ENCODE measurements around the gene GNAT3.

The GNAT3 gene

GRCh38 chr7:80548840-80549530 is 37.1 kb upstream of the GNAT3 start:
- Histone ChIP-seq H3K4ac (ENCODE audit: low read depth, low read length) (no peak overlapping the region), H3K9me3 (ENCODE audit: insufficient read depth, low read depth, low read length) (peaks cover 4% of the 10 kb centered on the region)

GRCh38 chr7:80542398-80542797 is 30.5 kb upstream of the GNAT3 start:
- no peak overlapping the region for H2AFZ ChIP-seq (ENCODE audit: insufficient read depth, low read length, poor library complexity)
- H4K91ac ChIP-seq (ENCODE audit: low read depth, low read length), result no peak overlapping the region
- H3K9ac ChIP-seq (ENCODE audit: low read length), result no peak overlapping the region
- peak in 1 of 2 donors; percentile 75 for DNase-seq
- H2BK5ac ChIP-seq (ENCODE audit: low read depth, low read length, poor library complexity), result no peak overlapping the region
- no peaks in the 10 kb centered on the region for H3K27me3 ChIP-seq (ENCODE audit: insufficient read depth, low read length)
- no peak overlapping the region for H2BK120ac ChIP-seq (ENCODE audit: insufficient read depth, low read length, poor library complexity)
- H3K79me2 ChIP-seq (ENCODE audit: control insufficient read depth, insufficient read depth, low read length, poor library complexity), result no peaks in the 10 kb centered on the region
- H3K4me3 ChIP-seq (ENCODE audit: low read depth, low read length), result no peak overlapping the region
- peaks cover 4% of the 10 kb centered on the region for H3K9me3 ChIP-seq (ENCODE audit: insufficient read depth, low read depth, low read length)
- no peak overlapping the region for H4K12ac ChIP-seq (ENCODE audit: low read depth, low read length)
- no peak overlapping the region for H3K14ac ChIP-seq (ENCODE audit: low read length)
- no peaks in the 10 kb centered on the region for H3K79me1 ChIP-seq (ENCODE audit: low read length)
- H3K27ac ChIP-seq (ENCODE audit: low read depth, low read length), result no peak overlapping the region
- H3K18ac ChIP-seq (ENCODE audit: low read length), result no peak overlapping the region
- H4K8ac ChIP-seq (ENCODE audit: low read depth, low read length), result no peak overlapping the region
- no peak overlapping the region for H3K4ac ChIP-seq (ENCODE audit: low read depth, low read length)
- no peak overlapping the region for H2BK12ac ChIP-seq (ENCODE audit: low read length)
- no peak overlapping the region for H2AK5ac ChIP-seq (ENCODE audit: low read length)
- peaks cover 0 to 2% of the 10 kb centered on the region in 2 experiments for H3K36me3 ChIP-seq (ENCODE audit: control insufficient read depth in 1 of 2, insufficient read depth in 2 of 2, low read length in 2 of 2)
- no peak overlapping the region for H3K23ac ChIP-seq (ENCODE audit: low read length)
- H3K4me1 ChIP-seq (ENCODE audit: control insufficient read depth in 1 of 2, insufficient read depth in 2 of 2, low read length in 2 of 2), result no peaks in the 10 kb centered on the region
- no CpG with 5 or more reads among the region's 1 CpG for WGBS (ENCODE audit: extremely low coverage, insufficient coverage, insufficient read length)
- no peak overlapping the region for H3K4me2 ChIP-seq (ENCODE audit: low read length)

More at GRCh38 chr7:80548840-80549530, 37.1 kb upstream of the GNAT3 start:
- Histone ChIP-seq H4K91ac (ENCODE audit: low read depth, low read length) (no peak overlapping the region), H3K9ac (ENCODE audit: low read length) (no peak overlapping the region), H3K4me1 (ENCODE audit: control insufficient read depth in 1 of 2, insufficient read depth in 2 of 2, low read length in 2 of 2) (no peaks in the 10 kb centered on the region), H3K14ac (ENCODE audit: low read length) (no peak overlapping the region), H2BK5ac (ENCODE audit: low read depth, low read length, poor library complexity) (no peak overlapping the region), H4K12ac (ENCODE audit: low read depth, low read length) (no peak overlapping the region), H2AFZ (ENCODE audit: insufficient read depth, low read length, poor library complexity) (no peak overlapping the region), H3K23ac (ENCODE audit: low read length) (no peak overlapping the region), H3K36me3 (ENCODE audit: control insufficient read depth in 1 of 2, insufficient read depth in 2 of 2, low read length in 2 of 2) (peaks cover 0 to 2% of the 10 kb centered on the region in 2 experiments), H2BK120ac (ENCODE audit: insufficient read depth, low read length, poor library complexity) (no peak overlapping the region), H3K4me3 (ENCODE audit: low read depth, low read length) (no peak overlapping the region), H3K18ac (ENCODE audit: low read length) (no peak overlapping the region), H3K79me1 (ENCODE audit: low read length) (no peaks in the 10 kb centered on the region), H3K79me2 (ENCODE audit: control insufficient read depth, insufficient read depth, low read length, poor library complexity) (no peaks in the 10 kb centered on the region), H3K27me3 (ENCODE audit: insufficient read depth, low read length) (no peaks in the 10 kb centered on the region), H3K27ac (ENCODE audit: low read depth, low read length) (no peak overlapping the region), H2AK5ac (ENCODE audit: low read length) (no peak overlapping the region), H4K8ac (ENCODE audit: low read depth, low read length) (no peak overlapping the region), H2BK12ac (ENCODE audit: low read length) (no peak overlapping the region), H3K4me2 (ENCODE audit: low read length) (no peak overlapping the region)
- DNase-seq, result no peak

GRCh38 chr7:80540836-80541235 is 29.0 kb upstream of the GNAT3 start:
- Histone ChIP-seq H3K36me3 (ENCODE audit: control insufficient read depth in 1 of 2, insufficient read depth in 2 of 2, low read length in 2 of 2) (peaks cover 0 to 2% of the 10 kb centered on the region in 2 experiments), H3K79me2 (ENCODE audit: control insufficient read depth, insufficient read depth, low read length, poor library complexity) (no peaks in the 10 kb centered on the region), H2BK120ac (ENCODE audit: insufficient read depth, low read length, poor library complexity) (no peak overlapping the region), H3K4me1 (ENCODE audit: control insufficient read depth in 1 of 2, insufficient read depth in 2 of 2, low read length in 2 of 2) (no peaks in the 10 kb centered on the region), H3K4me2 (ENCODE audit: low read length) (no peak overlapping the region), H4K91ac (ENCODE audit: low read depth, low read length) (no peak overlapping the region), H3K18ac (ENCODE audit: low read length) (no peak overlapping the region), H3K27me3 (ENCODE audit: insufficient read depth, low read length) (no peaks in the 10 kb centered on the region), H3K4ac (ENCODE audit: low read depth, low read length) (no peak overlapping the region), H3K79me1 (ENCODE audit: low read length) (no peaks in the 10 kb centered on the region), H3K27ac (ENCODE audit: low read depth, low read length) (no peak overlapping the region), H2AFZ (ENCODE audit: insufficient read depth, low read length, poor library complexity) (no peak overlapping the region), H3K23ac (ENCODE audit: low read length) (no peak overlapping the region), H3K4me3 (ENCODE audit: low read depth, low read length) (no peak overlapping the region), H2BK12ac (ENCODE audit: low read length) (no peak overlapping the region), H3K9me3 (ENCODE audit: insufficient read depth, low read depth, low read length) (peaks cover 4% of the 10 kb centered on the region), H4K8ac (ENCODE audit: low read depth, low read length) (no peak overlapping the region), H2BK5ac (ENCODE audit: low read depth, low read length, poor library complexity) (no peak overlapping the region), H2AK5ac (ENCODE audit: low read length) (no peak overlapping the region), H4K12ac (ENCODE audit: low read depth, low read length) (no peak overlapping the region), H3K9ac (ENCODE audit: low read length) (no peak overlapping the region), H3K14ac (ENCODE audit: low read length) (no peak overlapping the region)
- no CpG with 5 or more reads among the region's 3 CpGs for WGBS (ENCODE audit: extremely low coverage, insufficient coverage, insufficient read length)
- DNase-seq, result no peak

GRCh38 chr7:80537091-80537490 is 25.2 kb upstream of the GNAT3 start:
- H3K4me1 ChIP-seq (ENCODE audit: control insufficient read depth in 1 of 2, insufficient read depth in 2 of 2, low read length in 2 of 2), result peaks cover 5% of the 10 kb centered on the region in 2 experiments
- H3K79me1 ChIP-seq (ENCODE audit: low read length), result peaks cover 14% of the 10 kb centered on the region
- peaks cover 2% of the 10 kb centered on the region for H3K9me3 ChIP-seq (ENCODE audit: insufficient read depth, low read depth, low read length)
- no peak overlapping the region for H3K27ac ChIP-seq (ENCODE audit: low read depth, low read length)
- H3K4me2 ChIP-seq (ENCODE audit: low read length), result no peak overlapping the region
- H3K9ac ChIP-seq (ENCODE audit: low read length), result no peak overlapping the region
- H4K8ac ChIP-seq (ENCODE audit: low read depth, low read length), result no peak overlapping the region
- no peak overlapping the region for H3K18ac ChIP-seq (ENCODE audit: low read length)
- no peaks in the 10 kb centered on the region for H3K27me3 ChIP-seq (ENCODE audit: insufficient read depth, low read length)
- H2BK120ac ChIP-seq (ENCODE audit: insufficient read depth, low read length, poor library complexity), result peak overlapping the region; percentile 2
- H3K23ac ChIP-seq (ENCODE audit: low read length), result no peak overlapping the region
- no peak overlapping the region for H2AK5ac ChIP-seq (ENCODE audit: low read length)
- WGBS (ENCODE audit: extremely low coverage, insufficient coverage, insufficient read length), result no CpG with 5 or more reads among the region's 2 CpGs
- H4K91ac ChIP-seq (ENCODE audit: low read depth, low read length), result peak overlapping the region; percentile 26
- H3K36me3 ChIP-seq (ENCODE audit: control insufficient read depth in 1 of 2, insufficient read depth in 2 of 2, low read length in 2 of 2), result no peaks in the 10 kb centered on the region
- no peak overlapping the region for H3K4me3 ChIP-seq (ENCODE audit: low read depth, low read length)
- DNase-seq, result no peak
- H2AFZ ChIP-seq (ENCODE audit: insufficient read depth, low read length, poor library complexity), result no peak overlapping the region
- H3K4ac ChIP-seq (ENCODE audit: low read depth, low read length), result no peak overlapping the region
- H3K14ac ChIP-seq (ENCODE audit: low read length), result no peak overlapping the region
- no peak overlapping the region for H4K12ac ChIP-seq (ENCODE audit: low read depth, low read length)
- no peak overlapping the region for H2BK5ac ChIP-seq (ENCODE audit: low read depth, low read length, poor library complexity)
- H3K79me2 ChIP-seq (ENCODE audit: control insufficient read depth, insufficient read depth, low read length, poor library complexity), result peaks cover 1% of the 10 kb centered on the region
- H2BK12ac ChIP-seq (ENCODE audit: low read length), result peak overlapping the region; percentile 21
